HG02938 (cell line): Measurements from ENCODE around the gene GLIS2.

Experiments
- ATAC-seq: cut with Tn5 transposase; IDR thresholded peaks from one replicate; pipeline ENCODE4 v1.9.1; 2021; ENCODE audit warnings: mild to moderate bottlenecking, moderate library complexity; ENCODE audit not compliant: unreplicated experiment

GLIS2 gene

DNA sequence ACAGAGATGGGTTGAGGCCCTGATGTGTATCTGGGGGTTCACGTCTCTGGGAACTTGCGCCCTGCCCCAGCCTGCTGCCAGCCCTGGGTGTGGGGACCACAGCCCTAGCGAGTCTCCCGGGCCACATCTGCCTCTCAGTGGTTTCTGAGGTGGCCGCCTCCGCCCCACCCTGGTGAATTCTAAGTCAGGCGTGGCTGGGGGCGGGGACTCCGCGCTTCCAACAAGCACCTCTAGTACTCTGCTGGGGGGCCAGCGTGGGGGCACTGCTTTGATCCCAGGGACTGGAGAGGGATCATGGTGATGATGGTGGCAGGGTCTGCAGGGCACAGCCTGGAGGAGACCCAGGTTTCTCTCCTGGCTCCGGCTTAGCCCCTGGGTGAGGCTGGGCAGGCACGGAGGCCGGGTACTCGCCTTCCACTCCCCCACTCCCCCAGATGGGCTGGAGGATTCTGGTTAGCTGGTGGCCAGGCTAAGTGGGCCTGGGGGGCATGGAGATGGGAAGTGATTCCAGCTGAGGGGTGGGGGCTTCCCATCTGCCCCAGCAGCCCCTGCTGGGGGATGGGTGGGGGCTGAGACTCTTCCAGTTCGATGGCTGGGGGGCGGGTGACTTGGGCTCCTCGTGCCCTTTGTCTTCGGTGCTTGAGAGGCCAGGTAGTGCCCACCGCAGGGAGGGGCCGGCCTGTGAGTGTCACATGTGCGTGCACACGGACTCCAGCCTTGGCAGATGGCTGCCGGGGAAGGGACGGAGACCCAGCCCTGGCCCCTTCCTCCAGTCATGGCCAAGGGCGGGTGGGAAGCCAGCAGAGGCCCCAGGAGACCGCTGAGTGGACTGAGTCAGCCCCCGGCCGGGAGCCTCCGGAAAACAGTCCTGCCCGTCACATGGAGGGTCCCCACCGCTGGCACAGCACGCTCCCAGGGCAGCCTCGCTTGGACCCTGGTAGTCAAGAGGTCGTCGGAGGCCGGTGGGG lies 3.9 kb downstream of the GLIS2 start:
- no peak for ATAC-seq

DNA sequence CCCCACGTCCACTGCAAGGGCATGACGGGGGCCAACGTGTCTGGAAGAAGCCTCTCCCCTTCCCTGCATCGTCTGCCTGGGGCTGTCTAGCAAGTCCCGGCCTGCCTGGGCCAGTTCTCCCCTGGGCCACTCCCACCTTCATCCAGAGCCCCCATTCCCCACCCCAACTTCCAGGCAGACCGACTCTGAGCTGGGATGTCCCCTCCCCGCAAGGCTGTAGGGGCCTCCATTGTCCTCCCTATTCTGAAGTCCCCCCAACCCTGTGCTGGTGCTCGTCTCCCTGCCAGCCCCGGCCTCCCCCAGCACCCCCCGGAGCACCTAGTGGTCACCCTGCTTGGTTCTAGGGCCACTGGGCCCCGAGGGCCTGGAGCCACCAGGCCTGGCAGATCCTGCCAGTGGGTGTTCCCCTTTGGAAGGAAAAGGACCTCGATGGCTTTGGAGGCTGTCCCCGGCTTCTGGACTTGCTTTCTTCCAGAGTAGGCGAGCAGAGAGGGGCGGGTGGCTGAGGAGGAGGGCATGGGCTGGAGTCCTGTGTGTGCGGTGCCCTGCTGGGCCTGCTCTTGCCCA lies 4.8 kb downstream of the GLIS2 start:
- ATAC-seq: no peak

DNA sequence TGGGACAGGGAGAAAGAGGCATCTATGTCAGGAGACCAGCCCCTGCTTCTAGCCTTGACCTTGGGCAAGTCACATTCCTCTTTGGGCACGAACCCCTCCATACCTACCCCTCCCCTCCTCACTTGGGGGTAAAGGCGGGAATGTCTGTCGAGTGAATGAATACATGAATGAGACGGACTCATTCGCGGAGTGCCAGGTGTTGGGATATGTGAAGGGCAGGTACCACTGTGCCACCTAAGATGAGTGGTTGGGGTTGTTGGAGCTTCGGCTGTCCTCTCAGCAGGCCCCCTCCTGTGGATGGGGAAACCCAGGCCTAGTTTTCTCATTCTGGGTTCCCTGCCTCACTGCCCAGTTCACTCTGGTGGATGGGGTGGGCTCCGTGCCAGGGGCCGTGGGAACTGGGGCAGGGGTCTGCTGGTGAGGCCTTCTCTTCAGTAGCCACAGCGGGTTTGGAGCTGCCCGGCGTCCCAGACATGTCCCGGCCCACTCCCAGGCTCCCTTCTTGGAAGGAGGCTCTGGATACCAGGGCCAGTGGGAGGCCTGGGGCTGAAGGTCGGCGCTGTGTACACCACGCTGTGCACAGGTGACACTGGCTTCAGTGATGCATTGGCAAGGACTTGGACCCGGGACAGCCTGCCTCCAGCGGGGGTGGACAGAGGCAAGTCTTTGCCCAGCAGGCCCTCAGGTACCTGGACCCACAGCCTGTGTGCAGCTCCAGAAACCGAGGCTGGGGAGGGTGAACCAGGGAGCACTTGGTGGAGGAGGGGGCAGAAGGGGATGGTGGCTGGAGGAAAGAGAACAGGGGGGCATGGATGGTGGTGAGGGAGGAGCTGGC lies 5.6 kb downstream of the GLIS2 start:
- no peak for ATAC-seq

DNA sequence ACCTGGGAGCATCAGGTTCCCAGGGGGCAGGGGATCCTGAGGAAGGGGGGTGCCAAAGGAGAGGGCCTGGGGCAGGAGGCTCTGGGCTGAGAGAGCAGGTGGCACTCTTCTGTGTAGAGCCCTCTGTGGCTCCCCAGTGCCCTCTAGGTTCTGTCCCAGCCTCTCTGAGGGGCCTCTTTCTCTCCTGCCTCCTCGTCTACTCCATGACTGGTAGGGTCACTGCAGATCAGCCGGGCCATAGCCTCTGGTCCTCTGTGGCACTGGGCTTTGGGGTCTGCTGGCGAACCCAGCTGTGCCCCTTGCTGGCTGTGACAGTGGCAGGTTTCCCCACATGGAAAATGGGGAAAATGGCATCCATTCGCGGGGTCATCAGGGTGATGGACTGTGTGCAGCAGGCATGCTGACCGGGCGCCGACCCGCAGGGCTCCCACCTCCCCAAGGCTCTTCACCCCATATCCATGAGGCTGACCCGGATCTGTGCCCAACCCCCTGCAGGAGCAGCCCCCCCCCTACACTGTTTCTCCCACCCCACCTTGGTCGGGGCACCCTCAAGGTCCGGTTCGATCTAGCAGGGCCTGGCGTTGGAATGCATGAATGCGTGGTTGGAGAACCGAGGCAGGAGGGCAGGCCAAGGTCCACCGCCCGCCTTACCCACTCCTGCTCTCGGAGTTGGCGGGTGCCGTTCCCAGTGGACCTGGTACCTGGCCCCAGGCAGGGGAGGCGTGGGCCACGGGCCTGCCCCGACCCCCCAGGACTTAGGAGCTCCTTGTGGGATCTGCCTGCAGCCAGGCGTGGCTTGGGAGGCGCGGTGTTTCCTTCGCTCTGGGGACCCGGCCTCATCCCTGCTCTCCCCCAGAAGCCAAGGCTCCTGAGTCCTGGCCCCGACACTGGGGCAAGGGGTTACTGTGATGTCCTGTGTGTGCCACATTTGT lies 6.5 kb downstream of the GLIS2 start:
- ATAC-seq: no peak

DNA sequence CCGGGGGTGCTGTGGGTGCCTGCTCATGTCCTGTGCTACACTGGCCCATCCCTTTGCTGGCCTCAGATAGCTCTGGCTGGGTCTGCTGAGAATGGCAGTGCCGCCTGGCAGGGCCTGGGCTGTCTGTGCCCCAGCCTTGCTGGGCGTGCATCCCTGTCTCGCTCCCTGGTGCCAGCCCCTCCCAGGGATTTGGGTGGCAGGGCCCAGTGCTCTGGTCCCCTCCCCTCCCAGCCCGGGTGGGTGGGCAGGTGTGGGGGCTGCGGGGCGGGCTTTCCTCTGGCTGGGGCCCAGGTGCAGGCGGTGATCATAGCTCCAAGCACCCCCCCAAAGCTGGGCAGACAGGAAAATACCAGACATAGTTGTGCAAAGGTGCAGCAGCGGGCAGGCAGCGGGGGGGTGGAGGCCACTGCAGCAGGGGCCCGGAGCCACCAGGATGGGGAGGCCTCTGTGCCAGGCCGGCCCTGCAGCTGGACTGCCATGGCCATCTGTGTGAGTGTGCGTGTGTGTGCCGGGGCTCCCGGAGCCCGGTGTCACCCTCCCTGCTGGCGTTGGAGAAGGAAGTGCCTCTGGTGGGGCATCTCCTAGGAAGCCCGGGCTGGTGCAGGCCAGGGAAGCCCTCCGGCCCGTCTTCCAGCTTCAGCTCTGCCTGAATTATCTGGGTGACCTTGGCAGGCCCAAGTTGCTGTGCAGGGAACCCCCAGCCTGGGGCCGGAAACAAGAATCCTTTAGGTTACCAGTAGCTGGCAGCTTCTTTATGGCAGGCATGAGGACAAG lies 7.4 kb downstream of the GLIS2 start:
- ATAC-seq: no peak

DNA sequence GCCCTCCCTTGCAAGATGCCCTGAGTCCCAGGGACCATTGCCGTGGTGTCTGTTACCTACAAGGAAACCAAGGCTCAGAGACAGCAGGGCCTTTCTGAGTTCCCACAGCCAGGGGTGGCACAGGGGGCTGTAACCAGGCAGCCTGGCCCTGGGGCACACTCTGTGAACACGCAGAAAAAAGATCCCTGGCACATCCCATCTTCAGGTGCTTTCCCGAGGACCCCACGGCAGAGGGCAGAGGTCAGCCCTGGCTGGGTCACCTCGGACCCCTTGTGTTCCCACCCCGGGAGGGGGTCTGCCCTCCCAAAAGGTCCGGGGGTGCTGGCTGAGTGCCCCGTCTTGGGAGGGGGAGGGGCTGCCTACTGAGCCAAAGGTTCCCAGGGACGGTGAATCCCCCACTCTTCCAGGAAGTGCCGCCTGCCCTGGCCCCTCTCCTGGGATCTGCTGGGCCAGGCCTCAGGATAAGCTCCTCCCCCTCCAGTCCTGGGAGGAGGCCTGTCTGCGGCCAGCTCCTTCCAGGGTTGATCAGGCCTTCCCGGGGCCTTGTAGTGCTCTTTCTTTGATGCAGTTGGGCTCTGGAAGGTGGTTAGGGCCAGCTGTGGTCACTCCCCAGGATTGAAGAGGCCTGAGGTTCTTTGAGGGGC lies 8.1 kb downstream of the GLIS2 start:
- ATAC-seq: no peak

DNA sequence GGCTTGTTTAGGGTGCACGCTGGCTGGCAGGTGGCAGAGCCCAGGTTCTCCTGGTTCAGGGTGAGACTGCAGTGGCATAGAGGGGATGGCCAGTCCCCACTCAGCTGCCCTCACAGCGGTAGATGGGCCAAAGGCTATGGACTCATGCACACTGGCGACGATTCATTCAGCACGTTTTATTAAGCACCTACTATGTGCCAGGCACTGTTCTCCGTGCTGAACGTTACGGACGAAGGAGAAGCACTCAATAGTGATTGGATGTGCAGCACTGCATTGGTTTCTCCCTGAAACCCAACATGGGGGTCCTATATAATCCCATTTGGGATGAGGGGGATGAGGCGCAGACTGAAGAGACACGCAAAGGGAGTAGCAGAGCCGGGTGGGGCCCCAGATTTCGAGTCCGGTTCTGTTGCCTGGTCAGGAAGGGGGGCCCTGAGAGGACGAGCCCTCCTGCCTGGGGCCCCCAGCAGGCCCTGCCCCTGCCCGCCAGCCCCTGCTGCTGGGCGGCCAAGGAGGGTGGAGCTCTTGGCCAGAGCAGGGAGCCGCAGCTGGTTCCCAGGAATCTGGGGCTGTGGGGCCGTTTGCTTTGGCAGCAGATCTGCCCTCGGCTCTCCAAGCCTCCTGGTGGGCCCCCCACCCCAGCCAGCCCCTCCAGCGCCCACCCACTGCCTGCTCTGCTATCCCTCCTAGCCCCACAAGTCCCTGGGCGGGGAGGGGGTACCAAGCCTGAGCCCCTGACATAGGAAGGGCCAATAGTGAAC lies 8.8 kb downstream of the GLIS2 start:
- ATAC-seq: no peak

DNA sequence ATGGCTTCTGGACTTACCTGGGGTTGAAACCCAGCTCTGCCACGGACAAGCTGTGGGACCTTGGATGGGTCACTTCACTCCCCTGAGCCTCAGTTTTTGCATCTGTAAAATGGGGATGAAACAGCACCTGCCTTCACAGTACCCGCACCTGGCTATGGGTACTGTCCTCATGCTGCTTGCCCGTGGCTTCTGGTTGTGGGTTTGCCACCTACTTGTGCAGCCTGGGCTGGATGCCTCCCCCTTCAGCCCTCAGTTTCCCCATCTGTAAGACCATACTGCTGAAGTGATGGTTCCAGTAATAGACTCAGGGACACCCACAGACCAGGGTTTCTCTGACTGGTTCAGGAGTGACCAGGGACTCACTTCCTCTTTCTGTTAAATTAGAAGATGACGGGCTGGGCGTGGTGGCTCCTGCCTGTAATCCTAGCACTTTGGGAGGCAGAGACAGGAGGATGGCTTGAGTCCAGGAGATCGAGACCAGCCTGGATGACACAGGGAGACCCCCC lies 9.4 kb downstream of the GLIS2 start:
- no peak for ATAC-seq

DNA sequence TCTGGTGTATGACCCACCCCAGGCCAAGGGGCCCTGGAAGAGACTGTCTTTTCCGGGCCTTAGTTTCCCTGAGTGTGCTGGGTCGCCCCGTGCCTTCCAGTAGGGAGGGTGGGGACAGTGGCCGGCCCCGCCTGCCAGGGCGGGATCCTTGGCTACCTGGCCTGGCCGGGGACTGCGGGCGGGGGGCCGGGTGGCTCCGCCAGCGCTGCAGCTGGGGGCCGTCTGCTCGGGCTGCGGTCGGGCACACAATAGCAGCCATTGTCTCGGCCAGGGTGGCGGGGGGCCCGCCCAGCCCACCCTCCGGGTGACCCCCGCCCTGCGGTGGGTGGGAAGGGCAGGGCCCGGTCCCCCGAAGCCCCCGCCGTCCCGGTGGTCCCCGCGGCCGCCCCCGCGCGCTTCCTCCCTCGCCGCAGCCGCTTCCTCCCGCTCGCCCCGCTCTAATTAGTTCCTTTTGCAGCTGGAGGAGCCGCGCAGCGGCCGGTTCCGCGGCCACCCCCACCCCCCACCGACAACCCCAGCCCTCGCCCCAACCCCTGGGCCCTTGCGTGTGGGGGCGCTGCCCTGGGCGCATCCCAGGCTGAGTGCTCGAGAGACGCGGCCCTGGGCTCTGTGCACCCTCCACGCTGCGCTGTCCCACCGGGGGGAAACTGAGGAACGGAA lies 11.6 kb downstream of the GLIS2 start:
- ATAC-seq: no peak

DNA sequence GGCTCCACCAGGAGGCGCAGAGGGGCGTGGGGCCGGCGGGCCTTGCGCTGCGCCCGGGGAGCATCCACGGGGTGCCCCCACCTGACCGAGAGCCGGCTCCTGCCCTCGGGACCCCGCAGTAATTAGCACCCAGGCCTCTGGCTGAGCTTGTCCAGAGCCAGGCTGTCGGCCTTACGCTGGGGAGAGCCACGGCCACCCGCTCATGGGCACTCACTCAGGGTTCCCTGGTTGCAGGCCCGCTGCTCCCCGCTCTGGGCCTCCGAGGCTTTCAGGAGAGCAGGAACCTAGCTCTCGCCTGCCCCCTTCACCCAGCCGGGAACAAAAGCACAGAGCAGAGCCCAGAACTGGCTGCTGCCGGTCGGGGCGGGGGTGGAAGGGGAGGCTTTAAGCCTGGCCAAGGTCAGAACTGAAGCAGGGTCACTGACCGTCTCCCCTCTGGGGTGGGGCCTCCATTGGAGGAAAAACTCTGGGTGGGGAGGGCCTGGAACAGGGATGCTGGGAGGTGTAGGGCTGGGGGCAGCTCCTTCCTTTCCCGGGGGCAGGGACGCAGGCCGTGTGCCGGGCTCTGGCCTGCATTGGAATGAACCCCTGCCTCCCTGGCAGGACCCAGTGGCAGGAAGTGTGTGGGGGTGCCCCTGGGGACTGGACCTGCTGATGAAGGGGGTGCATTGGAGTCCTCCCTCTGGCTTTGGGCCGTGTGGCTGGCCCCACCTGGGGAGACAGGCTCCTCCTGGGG lies 12.3 kb downstream of the GLIS2 start:
- ATAC-seq: no peak

DNA sequence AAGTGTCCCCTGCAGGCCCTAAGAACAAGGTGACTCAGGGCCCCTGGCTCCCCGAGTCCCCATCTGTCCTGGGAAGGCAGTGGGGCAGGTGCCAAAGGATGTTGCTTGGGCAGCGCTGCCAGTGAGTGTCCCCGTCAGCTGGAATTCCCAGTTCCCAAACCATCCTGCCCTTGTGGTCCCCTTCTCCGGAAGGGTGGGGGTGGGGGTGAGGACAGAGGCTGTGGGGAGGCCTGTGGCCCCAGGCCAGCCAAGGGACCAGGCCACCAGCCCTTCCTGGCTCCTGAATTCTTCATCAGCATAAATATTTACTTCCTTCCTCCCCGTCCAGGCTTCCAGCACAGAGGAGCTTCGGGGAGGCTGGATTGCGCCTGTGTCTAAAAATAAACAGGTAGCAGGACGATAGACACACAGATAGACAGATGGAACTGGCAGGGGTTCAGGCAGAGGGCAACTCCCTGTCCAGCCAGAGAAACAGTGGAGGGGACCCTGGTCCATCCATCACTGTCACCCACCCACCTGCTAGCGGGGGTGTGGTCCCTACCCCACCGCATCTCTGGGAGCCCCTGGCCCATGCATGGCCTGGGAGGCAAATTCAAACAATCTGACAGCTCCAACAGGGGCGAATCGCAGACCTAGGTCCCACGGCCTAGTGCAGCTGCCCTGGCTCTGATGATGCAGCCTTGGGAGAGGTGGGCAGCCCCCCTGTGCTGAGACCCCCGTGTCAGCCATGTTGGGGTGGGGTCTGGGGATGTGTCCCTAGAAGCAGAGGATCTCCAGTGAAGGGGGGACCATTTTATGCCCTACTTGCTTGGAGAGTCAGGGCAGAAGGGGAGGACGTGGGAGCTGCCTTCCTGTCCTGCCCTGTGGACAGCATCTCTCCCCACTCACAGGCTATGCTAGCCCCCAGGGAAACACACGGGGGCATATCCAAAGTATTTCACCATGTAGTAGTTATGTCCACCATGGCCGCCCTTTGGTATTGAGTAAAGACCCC lies 13.2 kb downstream of the GLIS2 start:
- no peak for ATAC-seq

DNA sequence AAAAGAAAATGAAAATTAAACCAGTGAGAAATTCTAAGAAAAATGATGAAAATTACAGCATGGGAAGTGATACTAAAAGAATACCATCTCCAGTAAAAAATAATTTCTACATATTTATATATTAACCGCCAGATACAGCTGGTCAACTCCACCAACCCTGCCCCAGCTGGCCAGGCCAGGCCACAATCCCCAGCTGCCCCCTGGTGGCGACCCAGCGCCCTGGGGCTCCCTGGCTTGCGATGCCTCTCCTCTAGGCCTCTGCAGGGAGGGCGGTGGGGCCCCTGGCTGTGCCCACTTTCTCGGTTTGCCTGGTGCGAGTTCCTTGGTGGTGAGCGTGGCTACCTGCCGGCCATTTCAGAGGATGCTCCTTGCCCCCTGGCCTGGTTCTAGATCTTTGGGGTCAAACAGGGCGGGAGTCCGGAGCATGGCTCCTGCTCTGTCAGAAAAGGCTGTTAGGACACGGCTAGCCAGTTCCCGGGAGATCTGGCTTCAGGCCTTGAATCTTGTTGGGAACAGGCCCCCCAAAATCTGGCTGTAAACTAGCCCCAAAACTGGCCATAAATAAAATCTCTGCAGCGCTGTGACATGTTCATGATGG lies 14.5 kb downstream of the GLIS2 start:
- ATAC-seq: no peak

DNA sequence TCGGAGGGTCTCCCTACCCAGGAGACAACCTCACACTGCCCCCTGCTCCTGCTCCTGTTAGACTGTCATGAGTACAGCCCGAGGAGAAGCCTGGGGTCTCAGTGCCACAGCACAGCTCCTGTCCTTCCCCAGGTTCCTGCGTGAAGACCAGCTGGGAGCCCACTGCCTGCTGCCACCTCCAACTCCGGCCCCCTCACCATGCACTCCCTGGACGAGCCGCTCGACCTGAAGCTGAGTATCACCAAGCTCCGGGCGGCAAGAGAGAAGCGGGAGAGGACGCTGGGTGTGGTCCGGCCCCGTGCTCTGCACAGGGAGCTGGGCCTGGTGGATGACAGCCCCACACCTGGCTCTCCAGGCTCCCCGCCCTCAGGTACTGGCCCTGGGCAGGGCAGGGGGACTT lies 16.2 kb downstream of the GLIS2 start:
- ATAC-seq: no peak

DNA sequence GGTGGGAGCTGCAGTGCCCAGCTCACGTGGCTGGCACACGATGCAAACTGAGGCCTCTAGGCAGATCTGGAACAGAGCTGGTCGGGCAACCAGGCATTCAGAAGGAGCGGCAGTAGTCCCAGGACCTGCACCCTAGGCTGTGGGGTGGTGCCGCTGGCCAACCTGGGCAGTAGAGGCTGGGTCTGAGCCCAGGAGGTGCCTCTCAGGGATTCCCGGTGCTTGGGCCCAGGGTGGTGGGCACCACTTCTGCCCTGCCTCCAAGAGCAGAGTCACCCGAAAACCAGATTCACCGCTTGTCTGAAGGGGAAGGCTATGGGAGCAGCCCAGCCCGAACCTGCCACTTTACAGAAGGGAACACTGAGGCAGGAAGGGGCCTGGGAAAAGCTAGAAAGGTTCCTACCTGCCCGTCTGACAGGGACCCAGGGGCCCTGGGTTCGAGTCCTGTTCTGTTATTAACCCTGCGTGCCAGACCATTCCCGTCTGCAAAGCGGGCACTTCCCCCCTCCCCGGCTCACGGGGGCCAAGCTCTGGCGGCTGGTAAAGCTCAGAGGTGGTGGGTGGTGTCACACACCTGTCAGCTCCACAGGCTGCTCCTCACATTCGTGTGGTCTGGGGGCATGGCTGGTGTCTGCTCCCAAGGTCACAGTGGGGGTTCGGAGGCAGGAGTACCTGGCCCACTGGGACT lies 16.9 kb downstream of the GLIS2 start:
- no peak for ATAC-seq

DNA sequence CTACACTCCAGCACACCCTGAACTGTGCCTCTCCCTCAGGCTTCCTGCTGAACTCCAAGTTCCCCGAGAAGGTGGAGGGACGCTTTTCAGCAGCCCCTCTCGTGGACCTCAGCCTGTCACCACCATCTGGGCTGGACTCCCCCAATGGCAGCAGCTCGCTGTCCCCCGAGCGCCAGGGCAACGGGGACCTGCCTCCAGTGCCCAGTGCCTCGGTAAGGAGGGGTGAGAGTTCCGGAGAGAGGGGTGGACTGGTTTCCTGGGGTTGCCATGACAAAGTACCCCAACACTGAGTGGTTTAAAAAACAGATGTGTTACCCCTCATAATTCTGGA lies 17.4 kb downstream of the GLIS2 start:
- no peak for ATAC-seq
